SK-N-SH (cell line): ENCODE results near the gene CHST11. TPM values are rescaled to one million over a fixed set of nuclear protein-coding genes. Genes with fewer than 3 reads are reported as not detected.

Experiments
- CTCF ChIA-PET: fragments of 300-600, 350-600 bp; formaldehyde crosslinking; extraction: SDS; loops from one replicate; lab custom pipeline; 2021; lab: Yijun Ruan, JAX
- POLR2A ChIA-PET: fragments of 350-600 bp; sonication (Branson Sonifier 250); formaldehyde crosslinking; extraction: SDS; loops from one replicate; lab custom pipeline; 2020; ENCODE audit warnings: antibody characterized with exemption, inconsistent platforms; lab: Yijun Ruan, JAX
- DNase-seq: peaks from one replicate; pipeline ENCODE4 v3.0.0; 2012
- H2AFZ ChIP-seq: fragments of 200-600 bp; sonication (generic); 2 replicates; pipeline ENCODE4 v1.8.1; 2016; ENCODE audit warnings: antibody characterized with exemption, mild to moderate bottlenecking, low read depth
- H3F3A ChIP-seq: fragments of 200-600 bp; sonication (generic); replicated peaks from 2 replicates; pipeline ENCODE3; 2016; ENCODE audit warnings: antibody characterized with exemption, mild to moderate bottlenecking; ENCODE audit not compliant: insufficient read depth
- H3K27ac ChIP-seq, 2 experiments: fragments of 200-500 bp in 1 of 2; fragments of 200-600 bp in 1 of 2; sonication (Bioruptor generic) in 1 of 2; sonication (generic), shearing (Covaris generic) in 1 of 2; 2 replicates each; pipeline versions ENCODE4 v1.5.1 to v1.6.1; 2014 to 2016; ENCODE audit warnings: low read depth in 2 of 2, inconsistent platforms in 1 of 2, low read length in 1 of 2, mild to moderate bottlenecking in 1 of 2, mixed read lengths in 1 of 2
- H3K27me3 ChIP-seq: fragments of 200-600 bp; sonication (generic), shearing (Covaris generic); 2 replicates; pipeline ENCODE4 v1.6.1; 2016; ENCODE audit warnings: mixed run types; ENCODE audit not compliant: insufficient read depth
- H3K36me3 ChIP-seq, 2 experiments: fragments of 200-500 bp in 1 of 2; fragments of 200-600 bp in 1 of 2; sonication (Bioruptor generic) in 1 of 2; sonication (generic) in 1 of 2; replicated peaks in 1 of 2; 2 replicates each; pipeline versions ENCODE3 to v1.5.1; 2014 to 2016; ENCODE audit warnings: low read length in 1 of 2, mild to moderate bottlenecking in 1 of 2; ENCODE audit not compliant: insufficient read depth in 2 of 2, control insufficient read depth in 1 of 2
- H3K4me1 ChIP-seq, 2 experiments: fragments of 200-500 bp in 1 of 2; fragments of 200-600 bp in 1 of 2; sonication (Bioruptor generic) in 1 of 2; sonication (generic), shearing (Covaris generic) in 1 of 2; 2 replicates each; pipeline versions ENCODE4 v1.5.1 to v1.6.1; 2014 to 2016; ENCODE audit warnings: low read depth in 1 of 2, low read length in 1 of 2, mixed run types in 1 of 2; ENCODE audit not compliant: insufficient read depth in 2 of 2, control insufficient read depth in 1 of 2
- H3K4me2 ChIP-seq: fragments of 200-600 bp; sonication (generic), shearing (Covaris generic); 2 replicates; pipeline ENCODE4 v1.6.1; 2017; ENCODE audit warnings: mixed run types
- H3K4me3 ChIP-seq, 2 experiments: fragments of 200-500 bp in 1 of 2; fragments of 200-600 bp in 1 of 2; sonication (Bioruptor generic) in 1 of 2; sonication (generic), shearing (Covaris generic) in 1 of 2; 2 replicates each; pipeline versions ENCODE4 v1.5.1 to v1.8.1; 2014 to 2016; ENCODE audit warnings: low read depth in 2 of 2, inconsistent platforms in 1 of 2, low read length in 1 of 2, mild to moderate bottlenecking in 1 of 2, mixed read lengths in 1 of 2, moderate library complexity in 1 of 2
- H3K79me2 ChIP-seq: fragments of 200-600 bp; sonication (generic); 2 replicates; pipeline ENCODE4 v1.8.1; 2017; ENCODE audit warnings: mild to moderate bottlenecking; ENCODE audit not compliant: insufficient read depth
- H3K9ac ChIP-seq: fragments of 200-600 bp; sonication (generic); 2 replicates; pipeline ENCODE4 v1.6.1; 2017; ENCODE audit warnings: mixed run types
- H3K9me2 ChIP-seq: fragments of 200-600 bp; sonication (generic); 2 replicates; pipeline ENCODE4 v1.6.1; 2017; ENCODE audit warnings: mixed run types
- H3K9me3 ChIP-seq: fragments of 200-600 bp; sonication (generic); 2 replicates; pipeline ENCODE4 v1.6.1; 2017; ENCODE audit warnings: mixed run types, mild to moderate bottlenecking, moderate library complexity
- H4K20me1 ChIP-seq: fragments of 200-600 bp; sonication (generic); 2 replicates; pipeline ENCODE4 v1.6.1; 2017; ENCODE audit warnings: mild to moderate bottlenecking, mixed run types; ENCODE audit not compliant: insufficient read depth
- CHD2 ChIP-seq: fragments of 150-350 bp; IDR thresholded peaks from 2 replicates; pipeline ENCODE4 v1.6.1; 2018; ENCODE audit warnings: low read length; ENCODE audit not compliant: partially characterized antibody
- ELF1 ChIP-seq: IDR thresholded peaks from 2 replicates; pipeline ENCODE4 v1.4.0; 2012
- FOXJ3 ChIP-seq: sonication (generic); formaldehyde crosslinking; IDR thresholded peaks from 2 replicates; pipeline ENCODE4 v1.5.1; 2020; ENCODE audit warnings: mild to moderate bottlenecking, missing genetic modification reagents
- FOXM1 ChIP-seq: IDR thresholded peaks from 2 replicates; pipeline ENCODE4 v1.4.0; 2012; ENCODE audit warnings: low read depth, mild to moderate bottlenecking
- GABPA ChIP-seq: IDR thresholded peaks from 2 replicates; pipeline ENCODE4 v1.4.0; 2012; ENCODE audit warnings: low read depth, mild to moderate bottlenecking
- GATA2 ChIP-seq: sonication (generic); formaldehyde crosslinking; IDR thresholded peaks from 2 replicates; pipeline ENCODE4 v1.5.0; 2020; ENCODE audit warnings: mild to moderate bottlenecking, missing genetic modification reagents
- NRF1 ChIP-seq: IDR thresholded peaks from 2 replicates; pipeline ENCODE4 v1.6.1; 2012; ENCODE audit warnings: low read depth, mild to moderate bottlenecking, low read length
- RAD21 ChIP-seq: IDR thresholded peaks from 2 replicates; pipeline ENCODE4 v1.6.1; 2012; ENCODE audit warnings: mild to moderate bottlenecking, low read length
- RFX5 ChIP-seq: IDR thresholded peaks from 2 replicates; pipeline ENCODE4 v1.6.1; 2012; ENCODE audit warnings: mild to moderate bottlenecking, improper control_type of control experiment, low read length
- RXRA ChIP-seq: IDR thresholded peaks from 2 replicates; pipeline ENCODE4 v1.4.0; 2012; ENCODE audit warnings: low read depth, mild to moderate bottlenecking, borderline replicate concordance
- SMC3 ChIP-seq: IDR thresholded peaks from 2 replicates; pipeline ENCODE4 v1.6.1; 2012; ENCODE audit warnings: low read depth, low read length, improper control_type of control experiment
- TAF1 ChIP-seq: IDR thresholded peaks from 2 replicates; pipeline ENCODE4 v1.6.1; 2012; ENCODE audit warnings: low read depth, mild to moderate bottlenecking, low read length, moderate library complexity, borderline replicate concordance
- USF1 ChIP-seq: IDR thresholded peaks from 2 replicates; pipeline ENCODE4 v1.4.0; 2012; ENCODE audit warnings: low read depth, borderline replicate concordance
- USF2 ChIP-seq: fragments of 150-350 bp; IDR thresholded peaks from 2 replicates; pipeline ENCODE4 v1.6.1; 2017; ENCODE audit warnings: antibody characterized with exemption, low read length, low read depth, borderline replicate concordance
- YY1 ChIP-seq: IDR thresholded peaks from 2 replicates; pipeline ENCODE4 v1.4.0; 2012; ENCODE audit warnings: low read depth, mild to moderate bottlenecking
- WGBS: methylation state at CpG from one replicate; pipeline ENCODE4 v1.1.6; 2017; ENCODE audit warnings: low lambda C conversion rate; 5-methylcytosine and 5-hydroxymethylcytosine counted together
- polyA plus RNA-seq, 3 experiments: library from polyadenylated mRNA; depleted of rRNA; stranded (reverse); fragments of >200 nt; gene quantifications; 2 replicates each; pipeline ENCODE4 v1.2.3, GENCODE V29; 2012
- TF ChIP-seq, protein P1 (sequence below): IDR thresholded peaks from 2 replicates; pipeline ENCODE4 v1.4.0; 2012; ENCODE audit warnings: low read depth, borderline replicate concordance

Gene CHST11
- polyA plus RNA-seq, 1 of the 3 experiments (the other 2 are of a cell fraction): 18.6 TPM

GRCh38 chr12:104598342-104599271 lies 141.9 kb downstream of the CHST11 start:
- Histone ChIP-seq H3K4me3 (no peak overlapping the region), H3K36me3 (no peaks in the 10 kb centered on the region), H3F3A (peaks cover 21% of the 10 kb centered on the region), H2AFZ (no peak overlapping the region), H3K4me2 (no peak overlapping the region), H4K20me1 (no peaks in the 10 kb centered on the region), H3K4me1 (peaks cover 0 to 19% of the 10 kb centered on the region in 2 experiments; a peak in 3 of 4 replicates), H3K27me3 (no peaks in the 10 kb centered on the region), H3K9ac (no peak overlapping the region), H3K9me3 (no peaks in the 10 kb centered on the region), H3K79me2 (no peaks in the 10 kb centered on the region), H3K9me2 (no peaks in the 10 kb centered on the region), H3K27ac (no peak overlapping the region)
- CTCF ChIA-PET: interaction anchor here (0.8 kb wide), 1 partner anchor 12 kb away, joined by 3 read pairs; no protein-coding TSS in a partner anchor
- WGBS: 96% methylated on average over 11 of the region's 15 CpGs
- POLR2A ChIA-PET: no interaction called here
- no peak for DNase-seq
- TF ChIP-seq GATA2 (CRISPR knock-in tag): no peak
- TF ChIP-seq GABPA: no peak
- no peak for TF ChIP-seq YY1
- no peak for TF ChIP-seq USF1
- TF ChIP-seq RAD21: no peak
- no peak for TF ChIP-seq USF2
- TF ChIP-seq NRF1: no peak
- TF ChIP-seq RXRA: no peak
- TF ChIP-seq TAF1: no peak
- no peak for TF ChIP-seq FOXM1

DNA sequence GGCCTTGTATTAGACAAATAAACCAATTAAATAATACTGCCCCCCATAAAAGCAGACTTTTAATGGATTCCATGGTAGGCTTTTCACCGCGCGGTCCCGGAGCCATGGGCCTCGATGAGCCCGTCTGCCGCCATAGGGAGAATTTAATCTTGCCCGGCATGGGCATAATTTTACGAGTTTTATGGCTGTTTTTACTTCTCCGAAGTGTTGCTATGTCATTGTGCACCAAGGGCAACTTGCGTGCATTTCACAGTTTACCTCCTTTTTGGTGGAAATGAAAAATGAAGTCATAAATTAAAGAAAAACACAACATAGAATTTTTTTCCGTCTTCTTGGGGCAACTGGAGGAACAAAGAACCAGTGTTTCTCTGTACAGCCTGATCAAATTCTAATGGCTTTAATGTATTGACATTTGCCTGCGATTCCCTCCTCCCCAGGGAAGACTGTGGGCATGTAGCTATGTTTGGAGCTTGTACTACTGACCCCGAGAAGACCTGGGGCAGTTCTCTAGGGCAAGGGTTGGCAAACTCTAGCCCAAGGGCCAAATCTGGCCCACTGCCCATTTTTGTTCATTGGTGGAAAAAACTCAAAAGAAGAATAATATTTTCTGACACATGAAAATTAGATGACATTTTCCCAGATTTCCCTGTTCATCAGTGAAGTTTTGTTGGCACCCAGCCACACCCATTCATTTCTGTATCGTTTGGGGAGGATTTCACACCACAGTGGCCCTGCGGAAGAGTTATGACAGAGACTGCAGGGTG lies 142.7 kb downstream of the CHST11 start:
- no peak for DNase-seq
- Histone ChIP-seq H3K27me3 (no peaks in the 10 kb centered on the region), H3K79me2 (no peaks in the 10 kb centered on the region), H3K9me2 (no peaks in the 10 kb centered on the region), H4K20me1 (no peaks in the 10 kb centered on the region), H3K4me3 (no peak overlapping the region), H3K4me1 (peaks cover 7 to 25% of the 10 kb centered on the region in 2 experiments), H3F3A (peaks cover 28% of the 10 kb centered on the region), H3K27ac (no peak overlapping the region), H3K9me3 (no peaks in the 10 kb centered on the region), H3K9ac (no peak overlapping the region), H3K4me2 (no peak overlapping the region), H3K36me3 (no peaks in the 10 kb centered on the region), H2AFZ (no peak overlapping the region)
- no peak for TF ChIP-seq ELF1
- TF ChIP-seq USF2: no peak
- TF ChIP-seq FOXJ3: no peak
- no peak for TF ChIP-seq RXRA
- no peak for TF ChIP-seq GATA2 (CRISPR knock-in tag)
- no peak for TF ChIP-seq CHD2
- no peak for TF ChIP-seq SMC3
- TF ChIP-seq RFX5: no peak
- TF ChIP-seq, protein P1, sequence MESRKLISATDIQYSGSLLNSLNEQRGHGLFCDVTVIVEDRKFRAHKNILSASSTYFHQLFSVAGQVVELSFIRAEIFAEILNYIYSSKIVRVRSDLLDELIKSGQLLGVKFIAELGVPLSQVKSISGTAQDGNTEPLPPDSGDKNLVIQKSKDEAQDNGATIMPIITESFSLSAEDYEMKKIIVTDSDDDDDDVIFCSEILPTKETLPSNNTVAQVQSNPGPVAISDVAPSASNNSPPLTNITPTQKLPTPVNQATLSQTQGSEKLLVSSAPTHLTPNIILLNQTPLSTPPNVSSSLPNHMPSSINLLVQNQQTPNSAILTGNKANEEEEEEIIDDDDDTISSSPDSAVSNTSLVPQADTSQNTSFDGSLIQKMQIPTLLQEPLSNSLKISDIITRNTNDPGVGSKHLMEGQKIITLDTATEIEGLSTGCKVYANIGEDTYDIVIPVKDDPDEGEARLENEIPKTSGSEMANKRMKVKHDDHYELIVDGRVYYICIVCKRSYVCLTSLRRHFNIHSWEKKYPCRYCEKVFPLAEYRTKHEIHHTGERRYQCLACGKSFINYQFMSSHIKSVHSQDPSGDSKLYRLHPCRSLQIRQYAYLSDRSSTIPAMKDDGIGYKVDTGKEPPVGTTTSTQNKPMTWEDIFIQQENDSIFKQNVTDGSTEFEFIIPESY: no peak
- 91% methylated on average over 16 of the region's 16 CpGs for WGBS
- CTCF ChIA-PET: no interaction called here
- POLR2A ChIA-PET: no interaction called here
